GM18526 (cell line): Measurements from ENCODE around the gene FANK1.

ENCODE experiments used
- POLR2A ChIP-seq: IDR thresholded peaks from 3 replicates; pipeline ENCODE4 v1.6.1; 2011; ENCODE audit not compliant: insufficient read length; ENCODE audit errors: extremely low read depth

Gene FANK1

DNA sequence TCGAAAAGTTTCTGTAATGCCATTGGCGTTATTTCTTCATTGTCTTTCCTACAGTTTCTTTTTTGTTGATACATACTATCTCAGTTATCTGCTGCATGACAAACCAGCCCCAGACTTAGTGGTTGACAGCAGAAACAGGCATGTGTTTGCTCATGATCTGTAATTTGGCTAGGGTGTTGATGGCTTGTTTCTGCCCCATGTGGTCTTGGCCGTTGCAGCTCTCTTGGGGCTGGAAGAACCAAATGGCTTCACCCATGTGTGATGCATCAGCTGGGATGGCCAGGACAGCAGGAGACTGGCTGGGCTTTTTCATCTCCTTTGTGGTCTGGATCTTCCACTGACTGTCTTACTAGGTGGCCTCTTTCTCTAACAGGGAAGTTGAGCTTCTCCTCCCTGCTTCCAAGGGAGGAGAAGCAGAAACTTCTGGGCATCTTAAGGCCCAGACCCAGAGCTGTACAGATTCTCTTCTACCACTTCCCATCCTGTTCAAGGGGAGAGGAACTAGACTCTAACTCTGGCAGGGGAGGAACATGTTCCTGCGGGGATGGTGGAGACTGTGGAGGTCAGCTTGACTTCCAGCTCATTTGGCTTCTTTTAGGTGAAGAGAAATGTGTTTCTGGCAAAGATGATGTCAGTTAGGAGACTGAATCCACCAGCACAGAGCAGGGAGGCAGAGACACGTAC, 89.3 kb downstream of the FANK1 start:
- TF ChIP-seq POLR2A: no peak

GRCh38 chr10:125989791-125990190, 93.4 kb downstream of the FANK1 start:
- TF ChIP-seq POLR2A: no peak

GRCh38 chr10:125990974-125991373, 94.6 kb downstream of the FANK1 start:
- no peak for TF ChIP-seq POLR2A

- TF ChIP-seq POLR2A: no peak
Observed at GRCh38 chr10:125991392-125991791, 95.0 kb downstream of the FANK1 start.

GRCh38 chr10:125992254-125992653, 95.9 kb downstream of the FANK1 start:
- no peak for TF ChIP-seq POLR2A

GRCh38 chr10:125994601-125995000, 98.2 kb downstream of the FANK1 start:
- no peak for TF ChIP-seq POLR2A

GRCh38 chr10:125995726-125996304, 99.5 kb downstream of the FANK1 start:
- no peak for TF ChIP-seq POLR2A

- TF ChIP-seq POLR2A: no peak
Observed at GRCh38 chr10:125997586-125997985, 101.2 kb downstream of the FANK1 start.

DNA sequence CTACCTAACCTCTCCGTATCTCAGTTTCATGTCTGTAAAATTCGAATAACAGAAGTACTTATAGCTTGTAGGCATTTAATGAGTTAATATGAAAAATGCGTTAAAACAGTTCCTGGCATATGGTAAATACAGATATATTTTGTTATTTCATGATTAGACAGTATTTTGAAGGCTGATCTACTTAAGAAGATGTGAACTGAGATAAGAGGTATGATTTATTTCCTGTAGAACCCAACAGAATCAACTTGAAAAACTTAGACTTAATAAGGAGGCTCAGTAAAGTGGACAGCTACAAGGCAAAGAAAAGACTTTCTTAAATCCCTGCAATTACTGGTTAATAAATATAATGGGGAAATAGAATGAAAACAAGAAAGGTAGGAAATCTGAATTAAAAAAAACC, 103.3 kb downstream of the FANK1 start:
- no peak for TF ChIP-seq POLR2A

DNA sequence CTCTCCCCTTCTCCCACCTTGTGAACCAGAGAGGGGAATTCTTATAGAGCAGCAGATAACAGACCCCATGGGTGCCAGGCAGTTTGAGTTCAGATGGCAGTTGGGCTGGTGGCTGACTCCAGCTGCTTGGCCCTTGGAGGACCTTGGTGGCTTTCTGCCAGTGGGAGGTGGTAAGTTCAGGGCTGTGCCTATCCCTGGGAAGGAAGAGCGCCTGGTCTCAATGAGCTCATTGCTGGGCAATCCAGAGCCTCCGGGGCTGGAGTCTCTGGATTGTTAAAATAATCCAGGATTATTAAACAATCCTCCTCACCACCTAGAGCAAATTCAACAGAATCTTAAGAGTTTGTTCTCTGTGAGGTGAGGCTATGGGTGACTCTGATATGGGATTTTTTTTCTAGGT, 105.2 kb downstream of the FANK1 start:
- TF ChIP-seq POLR2A: no peak

- no peak for TF ChIP-seq POLR2A
Observed at GRCh38 chr10:126004752-126005151, 108.4 kb downstream of the FANK1 start.

DNA sequence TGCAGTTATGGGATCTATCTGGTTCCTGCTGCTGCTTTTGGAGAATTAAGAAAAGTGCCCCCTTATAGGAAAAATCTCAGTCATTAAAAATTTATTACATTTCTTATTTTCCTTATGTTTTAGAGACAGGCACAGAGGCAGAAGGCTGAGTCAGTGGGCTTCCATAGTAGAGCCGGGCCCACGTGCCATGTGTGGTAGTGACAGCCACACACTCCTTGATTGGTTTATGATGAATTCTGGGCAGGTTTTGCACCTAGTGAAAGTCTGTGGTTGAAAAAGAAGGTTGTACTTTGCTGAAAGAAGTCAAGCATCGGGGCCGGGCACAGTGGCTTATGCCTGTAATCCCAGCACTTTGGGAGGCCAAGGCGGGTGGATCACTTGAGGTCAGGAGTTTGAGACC, 109.9 kb downstream of the FANK1 start:
- no peak for TF ChIP-seq POLR2A

DNA sequence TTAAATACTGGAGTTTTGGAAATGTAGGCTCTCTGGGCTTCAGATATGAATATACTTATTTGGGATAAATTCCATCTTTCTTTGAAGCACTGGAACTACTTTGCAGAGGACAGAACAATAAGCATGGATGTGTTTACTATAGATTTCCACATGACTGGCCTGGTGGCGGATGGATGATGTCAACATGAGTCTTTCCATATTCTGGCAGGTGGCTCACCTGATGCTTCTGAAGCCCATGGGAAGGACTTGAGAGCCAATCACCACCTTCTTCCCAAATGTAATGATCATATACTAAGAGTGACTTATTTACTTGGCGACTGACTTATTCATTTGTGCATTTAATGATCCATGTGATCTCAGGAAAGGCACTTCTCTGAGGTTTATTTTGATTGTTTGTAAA, 110.5 kb downstream of the FANK1 start:
- TF ChIP-seq POLR2A: no peak

- TF ChIP-seq POLR2A: no peak
Observed at GRCh38 chr10:126009650-126010049, 113.3 kb downstream of the FANK1 start.

GRCh38 chr10:126011995-126012394, 115.6 kb downstream of the FANK1 start:
- TF ChIP-seq POLR2A: no peak

DNA sequence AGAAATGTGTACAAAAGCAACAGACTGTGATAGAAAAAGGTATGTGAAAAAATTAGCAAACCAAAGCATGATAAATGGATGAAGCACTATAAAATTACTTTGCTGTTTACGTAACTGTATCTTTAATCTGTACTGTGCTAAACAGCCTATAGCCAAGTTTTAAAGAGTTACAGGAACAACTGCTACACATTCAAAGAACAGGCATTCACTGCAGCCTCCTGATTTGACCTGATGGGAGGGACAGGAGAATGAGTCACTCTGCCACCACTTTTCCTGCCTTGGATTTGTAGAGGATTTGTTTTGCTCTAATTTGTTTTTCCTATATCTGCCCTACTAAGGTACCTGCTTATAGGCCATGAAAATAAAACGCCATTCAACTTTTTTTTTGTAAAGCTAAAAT, 116.1 kb downstream of the FANK1 start:
- no peak for TF ChIP-seq POLR2A

- no peak for TF ChIP-seq POLR2A
Observed at GRCh38 chr10:126013489-126014281, 117.3 kb downstream of the FANK1 start.

DNA sequence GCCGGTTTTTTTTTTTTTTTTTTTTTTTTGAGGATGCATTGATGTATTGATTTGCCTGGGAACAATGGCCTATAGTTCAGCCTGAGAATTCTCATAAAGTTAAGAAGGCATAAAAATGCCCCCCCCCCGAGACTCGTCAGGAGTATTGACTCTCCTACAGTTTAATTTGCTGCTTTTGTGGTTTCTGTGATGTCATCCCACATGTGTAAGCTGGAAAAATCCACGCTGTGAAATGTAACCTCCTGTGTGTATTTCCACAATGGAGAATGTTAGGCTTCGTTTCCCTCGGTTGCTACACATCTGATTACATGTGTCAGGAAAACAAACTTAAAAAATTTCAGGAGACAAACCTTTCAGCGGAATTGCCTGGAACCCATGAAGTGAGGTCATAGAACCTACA, 117.9 kb downstream of the FANK1 start:
- TF ChIP-seq POLR2A: no peak
